ENCODE results near the gene MRPS12.

The MRPS12 gene

DNA sequence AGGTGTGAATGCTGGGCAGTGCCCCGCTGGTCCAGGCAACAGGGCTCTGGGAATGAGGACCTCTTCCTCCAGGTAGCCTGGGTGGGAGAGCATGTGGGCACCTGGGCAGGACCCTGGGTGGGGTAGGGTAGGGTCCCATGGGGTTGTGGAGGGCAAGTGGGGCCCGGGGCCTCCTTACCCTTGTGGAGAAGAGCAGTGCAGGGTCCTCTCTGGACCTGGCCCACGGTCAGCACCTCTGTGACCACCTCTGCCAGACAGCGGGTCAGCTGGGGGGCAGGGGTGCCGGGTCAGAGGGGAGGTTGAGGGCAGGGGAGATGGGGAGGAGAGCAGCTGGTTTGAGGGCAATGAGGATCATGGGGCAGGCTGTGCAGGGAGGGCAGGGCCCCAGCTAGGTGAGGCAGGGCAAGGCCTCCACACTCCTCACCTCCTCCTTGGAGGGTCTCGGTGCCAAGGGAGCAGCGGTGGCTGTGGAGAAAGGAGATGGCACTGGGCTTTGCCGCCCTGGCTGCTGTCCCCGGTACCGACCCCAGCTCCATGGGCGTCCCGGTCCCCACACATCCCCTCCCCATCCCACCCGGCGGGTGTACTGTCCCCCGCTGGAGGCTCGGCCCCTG, 19.2 kb upstream of the MRPS12 start:
- DNase-seq (ENCODE audit: low spot score), result no peak

DNA sequence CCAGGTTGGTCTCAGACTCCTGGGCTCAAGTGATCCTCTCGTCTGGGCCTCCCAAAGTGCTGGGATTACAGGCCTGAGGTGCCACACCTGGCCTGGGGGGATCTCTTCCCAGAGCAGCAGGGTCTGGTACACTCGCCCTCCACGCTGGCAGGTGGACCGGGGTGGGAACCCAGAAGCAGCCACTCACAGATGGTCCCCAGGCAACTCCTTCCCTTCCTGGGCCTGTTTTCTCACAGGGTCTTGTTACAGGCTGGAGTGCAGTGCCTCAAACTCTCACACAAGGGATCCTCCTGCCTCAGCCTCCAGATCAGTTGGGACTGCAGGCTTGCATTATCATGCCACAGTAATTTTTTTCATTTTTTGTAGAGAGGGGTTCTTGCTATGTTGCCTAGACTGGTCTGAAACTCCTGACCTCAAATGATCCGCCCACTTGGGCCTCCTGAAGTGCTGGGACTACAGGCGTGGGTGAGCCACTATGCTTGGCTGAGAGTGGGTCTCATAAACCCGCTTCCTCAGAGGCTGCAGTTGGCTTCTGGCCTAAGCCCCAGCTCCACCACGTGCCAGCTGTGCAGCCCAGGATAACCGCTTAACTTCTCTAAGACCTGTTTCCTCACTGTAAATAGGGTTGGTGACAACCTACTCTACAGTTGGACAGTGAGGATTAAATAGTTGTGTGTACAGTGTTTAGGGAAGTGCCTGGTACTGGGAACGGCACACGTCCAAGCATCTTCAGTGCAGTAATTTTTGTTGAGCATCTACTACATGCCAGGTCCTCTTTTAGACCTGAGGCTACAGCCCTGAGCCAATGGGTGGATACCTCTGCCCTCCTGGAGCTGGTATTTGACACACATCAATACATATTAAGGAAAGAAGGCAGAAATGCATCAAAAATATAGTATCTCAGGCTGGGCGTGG, 17.9 kb upstream of the MRPS12 start:
- DNase-seq (ENCODE audit: low spot score), result no peak

DNA sequence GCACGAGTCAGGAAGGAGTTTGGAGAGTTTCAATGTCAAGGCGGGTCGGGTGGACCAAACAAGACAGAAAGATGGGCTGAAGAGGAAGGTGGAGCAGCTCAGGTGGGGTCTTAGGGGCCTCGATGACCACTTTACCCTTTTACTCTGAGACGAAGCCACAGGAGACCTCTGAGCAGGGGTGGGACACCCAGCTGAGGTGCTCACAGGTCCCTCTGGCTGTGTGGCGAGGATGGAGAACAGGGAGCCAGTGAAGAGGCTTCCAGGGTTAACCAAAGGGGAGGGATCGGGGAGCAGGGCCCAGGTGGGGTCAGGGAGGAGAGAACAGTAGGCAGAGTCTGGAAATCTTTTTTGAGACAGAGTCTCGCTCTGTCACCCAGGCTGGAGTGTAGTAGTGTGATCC, 16.8 kb upstream of the MRPS12 start:
- DNase-seq (ENCODE audit: low spot score), result no peak

DNA sequence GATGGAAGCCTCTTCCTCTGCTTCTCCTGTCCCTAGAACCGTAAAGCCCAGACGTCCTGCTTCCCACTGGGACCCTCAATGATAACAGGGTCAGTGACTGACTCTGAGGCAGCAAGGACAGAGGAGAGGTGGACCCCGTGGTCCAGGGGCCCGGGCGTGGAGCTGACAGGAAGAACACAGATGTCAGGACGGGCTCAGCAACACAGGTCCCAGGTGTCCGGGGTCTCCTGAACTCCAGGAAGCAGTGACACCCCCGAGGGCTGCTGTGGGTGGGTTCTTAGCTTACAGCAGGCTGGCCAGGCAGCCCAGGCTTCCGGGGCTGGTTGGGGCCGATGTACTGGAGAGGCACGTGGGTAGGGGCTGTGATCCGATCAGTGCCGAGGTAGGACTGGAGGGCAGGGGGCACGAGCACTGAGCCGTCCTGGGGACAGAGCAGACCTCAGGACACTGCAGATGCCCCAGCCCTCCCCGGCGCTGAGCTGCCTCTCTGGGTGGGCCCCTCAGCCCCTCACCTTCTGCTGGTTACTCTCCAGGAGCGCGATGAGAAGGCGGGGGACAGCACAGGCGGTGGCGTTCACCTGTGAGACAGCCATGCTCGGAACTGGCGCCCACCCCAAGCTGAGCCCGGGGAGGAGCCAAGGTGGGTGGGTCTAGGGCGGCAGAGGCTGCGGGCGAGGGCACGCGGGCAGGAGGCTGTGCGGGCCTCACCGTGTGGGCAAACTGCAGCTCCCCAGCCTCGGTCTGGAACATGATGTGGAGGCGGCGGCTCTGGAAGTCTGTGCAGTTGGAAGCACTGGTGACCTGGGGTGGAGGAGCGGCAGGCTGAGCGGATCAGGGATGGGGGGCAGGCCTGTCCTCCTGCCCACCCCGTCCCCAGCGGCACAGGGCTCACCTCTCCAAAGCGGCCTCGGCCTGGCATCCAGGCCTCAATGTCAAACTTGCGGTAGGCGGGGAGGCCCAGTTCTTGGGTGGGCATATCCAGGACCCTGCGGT, 15.1 kb upstream of the MRPS12 start:
- no peak for DNase-seq (ENCODE audit: low spot score)

- no peak for DNase-seq (ENCODE audit: low spot score)
These were observed 13.2 kb upstream of the MRPS12 start for GRCh38 chr19:38917516-38917915.

DNA sequence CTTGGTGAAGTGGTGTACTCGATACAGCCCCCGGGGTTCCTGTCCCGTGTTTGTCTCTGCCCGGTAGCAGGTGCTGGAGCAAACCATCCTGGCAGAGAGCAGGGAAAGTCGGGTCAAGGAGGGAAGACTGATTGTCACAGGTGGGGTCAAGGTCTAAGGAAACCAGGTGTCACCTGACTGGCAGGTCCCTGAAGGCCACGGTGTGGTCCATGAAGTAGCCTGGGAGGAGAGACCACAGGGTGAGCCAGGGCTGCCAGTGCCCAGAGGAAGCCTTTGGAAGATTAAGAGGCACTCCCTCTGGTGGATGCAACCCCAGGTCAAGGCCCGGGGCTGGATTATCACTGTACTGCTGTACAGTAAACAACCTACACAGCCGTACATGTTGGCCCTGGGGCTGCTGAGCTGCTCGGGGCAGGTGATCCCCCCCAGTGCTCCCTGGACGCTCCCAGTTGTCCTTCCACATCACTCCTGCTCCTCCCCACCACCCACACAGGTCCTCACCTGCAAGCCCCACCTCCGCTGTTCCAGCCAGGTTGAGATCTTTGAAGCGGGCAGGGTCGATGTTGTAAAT, 12.7 kb upstream of the MRPS12 start:
- DNase-seq (ENCODE audit: low spot score), result peak; percentile 49

DNA sequence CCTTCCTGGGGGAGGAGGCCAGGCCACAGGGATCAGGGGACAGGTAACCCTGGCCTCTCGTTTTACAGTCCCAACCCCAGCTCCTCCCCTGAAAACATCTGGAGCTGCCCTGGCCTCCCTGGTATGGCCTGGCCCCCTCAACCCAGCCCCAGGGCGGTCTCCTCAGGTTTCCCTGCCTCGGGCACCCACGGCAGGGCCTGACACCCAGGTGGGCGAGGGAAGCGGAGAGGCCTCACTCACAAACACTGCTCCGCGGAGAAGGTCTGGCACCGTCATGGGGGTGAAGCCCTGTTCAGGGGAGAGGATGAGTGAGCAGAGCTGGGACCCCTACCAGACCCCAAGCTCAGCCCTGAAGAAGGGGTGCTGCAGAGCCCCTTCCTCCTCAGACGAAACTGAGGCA, 12.2 kb upstream of the MRPS12 start:
- DNase-seq (ENCODE audit: low spot score), result no peak

DNA sequence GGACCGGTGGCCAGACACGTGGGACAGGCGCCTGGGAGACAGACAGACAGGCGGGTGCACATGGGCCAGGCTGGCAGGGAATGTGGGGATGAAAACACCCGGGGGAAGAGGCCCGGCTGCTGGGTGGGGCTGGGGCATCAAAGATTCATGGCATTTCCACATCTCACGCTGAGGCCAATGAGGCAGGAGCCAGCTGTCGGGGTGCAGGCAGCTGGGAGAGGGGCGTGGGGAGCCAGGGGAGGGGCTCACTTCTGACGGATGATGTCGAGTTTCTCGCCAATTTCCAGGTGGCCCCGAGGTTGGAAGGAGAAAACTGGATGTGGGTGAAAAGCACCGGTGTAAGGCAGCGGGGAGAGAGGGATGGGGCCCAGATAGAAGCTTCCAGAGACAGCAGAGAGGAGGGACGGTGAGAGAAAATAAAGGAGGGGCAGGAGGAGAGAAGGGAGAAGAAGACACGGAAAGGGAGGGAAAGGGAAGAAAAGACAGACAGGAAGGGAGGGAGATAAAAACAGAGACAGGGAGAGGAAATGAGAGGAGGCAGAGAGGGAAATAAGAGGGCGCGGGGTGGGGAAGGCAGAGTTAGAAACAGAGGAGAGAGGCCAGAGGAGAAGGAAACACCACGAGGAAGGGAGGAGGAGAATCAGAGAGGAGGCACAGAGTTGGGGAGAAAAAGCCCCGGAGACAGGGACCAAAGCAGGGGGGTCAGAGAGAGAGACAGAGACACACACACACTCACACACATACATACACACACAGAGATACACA, 10.7 kb upstream of the MRPS12 start:
- DNase-seq (ENCODE audit: low spot score), result no peak

GRCh38 chr19:38920602-38921419, 9.9 kb upstream of the MRPS12 start:
- no peak for DNase-seq (ENCODE audit: low spot score)

DNA sequence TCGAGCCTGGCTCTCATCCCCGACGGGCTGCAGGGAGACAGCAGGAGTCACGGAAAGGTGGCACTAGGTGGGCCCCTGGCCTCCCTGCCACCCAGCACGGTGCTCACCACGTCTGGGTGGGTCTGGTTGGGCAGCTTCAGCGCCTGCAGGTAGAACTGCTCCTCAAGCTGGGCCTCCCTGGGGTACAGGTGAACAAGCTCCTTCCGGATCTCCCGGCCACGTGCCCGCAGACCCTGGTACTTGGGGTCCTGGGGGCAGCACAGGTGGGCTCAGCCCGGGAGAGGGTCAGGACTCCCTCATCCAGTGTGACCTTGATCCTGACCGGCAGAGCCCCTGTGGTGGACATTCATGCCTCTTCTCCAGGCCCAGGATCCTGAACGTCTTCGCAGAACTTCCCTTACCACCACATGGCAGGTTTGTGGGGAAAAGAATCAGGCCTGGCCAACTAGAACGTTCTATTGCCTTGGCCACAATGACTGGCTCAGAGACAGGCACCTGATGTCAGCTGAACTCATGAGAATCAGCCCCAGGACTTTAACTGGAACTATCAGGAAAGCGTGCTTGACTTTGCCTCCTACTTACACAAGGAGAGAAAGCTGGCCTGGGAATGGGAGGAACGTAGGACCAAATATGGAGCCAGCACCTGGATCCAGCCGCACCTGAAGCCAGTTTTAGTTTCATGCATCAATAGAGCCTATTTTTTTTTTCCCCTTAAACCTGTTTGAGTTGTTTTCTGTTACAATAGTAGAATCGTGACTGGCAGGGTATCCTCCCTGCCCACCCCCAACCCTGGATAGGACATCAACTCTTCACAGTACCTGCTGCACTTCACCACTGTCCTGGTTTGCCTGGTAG, 9.1 kb upstream of the MRPS12 start:
- DNase-seq (ENCODE audit: low spot score), result no peak

DNA sequence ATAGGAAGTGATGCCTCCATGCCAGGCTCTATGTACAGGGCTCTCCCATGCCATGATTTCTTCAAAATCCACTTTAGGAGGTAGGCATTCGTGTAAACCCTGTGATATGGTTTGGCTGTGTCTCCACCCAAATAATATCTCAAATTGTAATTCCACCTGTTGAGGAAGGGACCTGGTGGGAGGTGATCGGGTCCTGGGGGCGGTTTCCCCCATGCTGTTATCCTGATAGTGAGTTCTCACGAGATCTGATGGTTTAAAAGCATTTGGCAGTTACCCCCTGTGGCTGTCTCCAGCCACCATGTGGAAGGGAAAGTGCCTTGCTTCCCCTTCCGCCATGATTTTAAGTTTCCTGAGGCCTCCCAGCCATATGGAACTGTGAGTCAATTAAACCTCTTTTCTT, 8.3 kb upstream of the MRPS12 start:
- no peak for DNase-seq (ENCODE audit: low spot score)

DNA sequence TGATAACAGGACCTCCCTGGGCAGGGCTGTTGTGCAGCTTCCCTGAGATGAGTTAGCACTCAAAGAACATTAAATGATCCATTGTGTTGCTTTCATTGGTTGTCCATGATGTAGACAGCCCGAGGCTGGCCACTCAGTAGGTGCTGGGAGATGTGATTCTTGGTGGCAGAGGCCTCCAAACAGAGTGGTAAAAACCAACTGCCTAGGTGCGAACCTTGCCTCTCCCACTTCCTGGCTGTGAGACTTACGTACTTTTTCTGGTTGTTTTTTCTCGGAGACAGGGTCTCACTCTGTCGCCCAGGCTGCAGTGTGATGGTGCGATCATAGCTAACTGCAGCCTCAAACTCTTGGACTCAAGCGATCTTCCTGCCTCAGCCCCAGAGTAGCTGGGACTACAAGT, 6.4 kb upstream of the MRPS12 start:
- no peak for DNase-seq (ENCODE audit: low spot score)

DNA sequence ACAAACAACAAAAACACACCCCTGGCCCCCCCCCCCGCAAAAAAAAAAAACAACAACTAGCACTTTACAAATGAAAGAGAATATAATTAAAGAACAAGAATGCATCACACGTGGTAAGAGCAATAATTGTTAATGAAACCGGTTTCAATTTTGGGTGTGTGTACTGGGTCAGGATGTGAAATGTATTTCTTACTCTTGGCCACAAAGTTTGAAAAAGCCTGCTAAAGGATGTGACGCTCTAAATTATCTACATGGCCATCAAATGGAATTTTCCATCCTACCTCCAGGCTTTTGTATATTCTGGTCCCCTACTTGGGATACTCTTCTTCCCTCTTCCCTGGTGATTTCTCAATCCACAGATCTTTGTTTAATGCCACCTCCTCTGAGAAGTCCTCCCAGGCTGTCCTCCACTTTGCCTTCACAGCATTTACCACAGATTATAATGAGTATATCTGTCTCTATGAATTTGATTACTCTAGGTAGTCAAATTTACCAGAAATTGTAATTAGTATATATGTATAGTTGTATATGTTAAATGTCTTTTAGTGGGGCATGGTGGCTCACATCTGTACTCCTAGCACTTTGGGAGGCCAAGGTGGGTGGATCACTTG, 2.2 kb upstream of the MRPS12 start:
- DNase-seq (ENCODE audit: low spot score), result no peak

DNA sequence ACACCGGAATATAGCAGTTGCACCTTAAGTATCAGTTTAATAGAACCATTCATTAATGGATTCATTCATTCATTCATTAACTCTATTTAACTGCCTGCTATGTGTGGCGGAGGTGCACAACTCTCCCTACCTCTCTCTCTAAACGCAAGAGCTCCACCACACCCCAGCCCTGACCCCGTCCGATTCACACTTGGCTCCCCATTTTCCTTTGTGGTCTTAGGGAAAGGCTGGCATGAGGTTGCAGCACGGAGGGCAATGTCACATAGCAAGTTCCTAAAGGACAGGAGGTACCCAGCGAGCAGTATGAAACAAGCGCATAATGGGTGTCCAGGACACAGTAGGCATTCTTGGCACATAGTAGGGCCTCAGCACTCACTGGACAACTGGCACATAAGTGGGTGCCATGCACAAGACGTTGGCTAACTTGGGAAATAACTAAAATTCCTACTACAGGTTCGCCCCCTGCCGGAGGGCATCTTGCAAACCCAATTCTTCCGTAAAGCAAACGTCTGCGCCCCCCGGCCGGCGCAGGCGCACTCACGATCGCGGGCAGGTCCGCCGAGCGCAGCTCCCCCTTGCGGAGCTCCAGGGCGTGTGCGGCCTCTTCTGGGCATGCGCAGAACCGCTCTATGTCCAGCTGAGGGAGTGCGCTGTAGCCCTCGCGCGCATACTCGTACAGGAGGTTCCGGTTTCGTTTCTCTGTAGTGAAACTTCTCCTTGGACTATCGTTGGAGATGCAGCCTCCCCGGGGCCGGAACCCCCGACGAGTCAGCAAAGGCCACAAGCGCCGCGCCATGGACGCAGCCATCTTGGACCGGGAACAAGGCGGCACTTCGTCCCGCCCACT, 592 bp upstream of the MRPS12 start, which contains the start of gene SARS2:
Gene SARS2 (minus strand): TSS at position 835 of the 847 bp plus-strand sequence. CDS start 27 bp downstream, at position 808.
- DNase-seq (ENCODE audit: low spot score), result peak; percentile 97

DNA sequence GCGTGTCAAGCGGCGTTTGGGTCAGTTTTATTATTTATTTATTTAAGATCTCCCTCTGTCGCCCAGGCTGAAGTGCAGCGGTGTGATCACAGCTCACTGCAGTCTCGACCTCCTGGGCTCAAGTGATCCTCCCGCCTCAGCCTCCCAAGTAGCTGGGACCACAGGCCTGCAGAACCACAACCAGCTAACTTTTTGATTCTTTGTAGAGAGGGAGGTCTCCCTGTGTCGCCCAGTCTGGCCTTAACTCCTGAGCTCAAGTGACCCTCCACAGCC, 713 bp downstream of the MRPS12 start:
- DNase-seq (ENCODE audit: low spot score), result no peak

GRCh38 chr19:38932425-38933179, 1.9 kb downstream of the MRPS12 start:
- no peak for DNase-seq (ENCODE audit: low spot score)

GRCh38 chr19:38933544-38933943, 2.8 kb downstream of the MRPS12 start:
- DNase-seq (ENCODE audit: low spot score), result no peak

Data from hepatic stellate cell (primary cell).